K562 (cell line): ENCODE measurements around the gene ERN1. TPM values are rescaled to one million over a fixed set of nuclear protein-coding genes. Genes with fewer than 3 reads are reported as not detected.
A peak's percentile ranks its signal among the peaks of the same experiment; 100 is the strongest.

Experiments used
- DNMT1 ChIP-seq: fragments of 450-650 bp; IDR thresholded peaks from 2 replicates; pipeline ENCODE4 v1.6.1; 2016; ENCODE audit warnings: antibody characterized with exemption, mild to moderate bottlenecking
- EHMT2 ChIP-seq: fragments of 450-650 bp; IDR thresholded peaks from 2 replicates; pipeline ENCODE4 v1.6.1; 2018; ENCODE audit warnings: antibody characterized with exemption
- HDAC2 ChIP-seq: fragments of 450-650 bp; IDR thresholded peaks from 2 replicates; pipeline ENCODE4 v1.6.1; 2016; ENCODE audit warnings: mild to moderate bottlenecking
- HDAC6 ChIP-seq: IDR thresholded peaks from 2 replicates; pipeline ENCODE4 v1.6.1; 2012; ENCODE audit warnings: low read depth, mild to moderate bottlenecking, control low read depth, inconsistent platforms, low read length, moderate library complexity
- HMG20A ChIP-seq: fragments of 450-650 bp; formaldehyde crosslinking; conservative IDR thresholded peaks from 2 replicates; pipeline ENCODE4 v1.4.0; 2020; ENCODE audit warnings: mild to moderate bottlenecking, mixed read lengths
- KAT2B ChIP-seq: IDR thresholded peaks from one replicate; pipeline ENCODE4 v1.6.1; 2012; ENCODE audit warnings: low read depth, mild to moderate bottlenecking, control low read depth, inconsistent platforms, low read length, moderate library complexity
- RAD21 ChIP-seq, 2 experiments: fragments of 250-450 bp in 1 of 2; fragments of 450-650 bp in 1 of 2; sonication (Bioruptor Pico) in 1 of 2; formaldehyde crosslinking in 1 of 2; IDR thresholded peaks in 1 of 2; conservative IDR thresholded peaks in 1 of 2; 2 replicates each; pipeline versions ENCODE4 v1.4.0 to v1.8.0; 2020 to 2022; ENCODE audit warnings: mild to moderate bottlenecking in 2 of 2, moderate library complexity in 1 of 2
- RBBP5 ChIP-seq: fragments of 200-600 bp; sonication (generic); IDR thresholded peaks from 2 replicates; pipeline ENCODE4 v1.6.1; 2012; ENCODE audit warnings: borderline replicate concordance, mild to moderate bottlenecking, low read length, control low read depth, inconsistent platforms; ENCODE audit not compliant: insufficient read depth, poor library complexity, severe bottlenecking
- SNRNP70 ChIP-seq: fragments of 200-400 bp; formaldehyde crosslinking; optimal IDR thresholded peaks from 2 replicates; pipeline ENCODE3; 2017; ENCODE audit warnings: low read depth, low read length
- SPI1 ChIP-seq: IDR thresholded peaks from 2 replicates; pipeline ENCODE4 v1.6.1; 2011; ENCODE audit warnings: low read depth, low read length, control low read depth, borderline replicate concordance
- ZC3H11A ChIP-seq: IDR thresholded peaks from 2 replicates; pipeline ENCODE4 v1.6.1; 2012; ENCODE audit warnings: low read depth, low read length, improper control_type of control experiment
- polyA plus RNA-seq, 8 experiments: library from polyadenylated mRNA; depleted of rRNA in 4 of 8; stranded (reverse) in 5 of 8; unstranded in 3 of 8; fragments of >200 nt; fragmentation: Nextera tagmentation in 2 of 8; fragmentation: Illumina TruSeq in 1 of 8; extraction: Ambion mirVana in 2 of 8; extraction: Trizol in 1 of 8; gene quantifications; 2 replicates each; pipeline versions ENCODE4 v1.2.1 to v1.2.3, GENCODE V29; 2011 to 2014; ENCODE audit warnings: inconsistent platforms in 1 of 8, missing spikeins in 1 of 8
- total RNA-seq, 7 experiments: library from RNA; depleted of rRNA in 6 of 7; stranded (reverse); fragments of >200 nt in 6 of 7; fragmentation: Illumina TruSeq in 2 of 7; extraction: Trizol in 2 of 7; gene quantifications; 2 replicates each; pipeline versions ENCODE4 v1.2.1 to v1.2.3, GENCODE V29; 2011 to 2021; ENCODE audit warnings: low replicate concordance in 1 of 7
- TF ChIP-seq, protein P1 (sequence below): fragments of 200-600 bp; sonication (generic); IDR thresholded peaks from one replicate; pipeline ENCODE4 v1.6.1; 2012; ENCODE audit warnings: mild to moderate bottlenecking, low read depth, low read length, inconsistent platforms
- TF ChIP-seq, protein P2 (sequence below): IDR thresholded peaks from 3 replicates; pipeline ENCODE4 v1.6.1; 2011; ENCODE audit warnings: borderline replicate concordance, mild to moderate bottlenecking, moderate library complexity; ENCODE audit not compliant: insufficient read length; ENCODE audit errors: extremely low read depth

Gene ERN1
- total and polyA plus RNA-seq, 9 of the 15 experiments (the other 6 are each of a cell fraction or from before 2014, with no cell fraction given), result 2.1 to 22.5 (median 7.3) TPM

DNA sequence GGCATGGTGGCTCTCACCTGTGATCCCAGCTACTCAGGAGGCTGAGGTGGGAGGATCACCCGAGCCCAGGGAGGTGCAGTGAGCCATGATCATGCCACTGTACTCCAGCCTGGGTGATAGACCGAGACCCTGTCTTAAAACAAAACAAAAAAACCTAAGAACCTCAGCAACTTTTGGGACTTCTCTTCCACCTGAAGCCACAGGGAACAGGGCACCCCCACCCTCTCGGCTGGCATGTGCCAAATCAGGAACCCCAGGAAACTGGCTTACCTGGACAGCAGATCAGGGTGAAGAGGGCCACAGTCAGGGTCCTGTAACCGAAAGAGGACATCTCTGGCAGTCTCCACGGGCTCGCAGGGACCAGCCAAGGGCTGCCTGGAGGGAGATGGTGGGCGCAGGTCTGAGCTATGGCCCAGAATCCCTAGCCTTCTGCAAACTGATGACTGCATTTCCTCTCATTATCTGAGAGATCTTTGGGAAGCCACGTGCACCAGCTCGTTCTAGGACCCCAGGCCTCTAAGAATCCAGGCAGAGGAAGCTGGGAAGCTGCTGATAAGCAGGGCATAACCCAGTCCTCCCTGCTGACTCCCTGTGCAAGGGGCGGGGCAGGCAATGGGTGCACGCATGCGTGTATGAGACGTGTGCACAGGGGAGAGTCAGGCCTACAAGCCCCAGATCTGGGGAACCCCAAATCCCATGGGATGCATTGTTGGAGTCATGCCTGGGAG is 123.4 kb downstream of the ERN1 start (continued):
- TF ChIP-seq, protein P1, sequence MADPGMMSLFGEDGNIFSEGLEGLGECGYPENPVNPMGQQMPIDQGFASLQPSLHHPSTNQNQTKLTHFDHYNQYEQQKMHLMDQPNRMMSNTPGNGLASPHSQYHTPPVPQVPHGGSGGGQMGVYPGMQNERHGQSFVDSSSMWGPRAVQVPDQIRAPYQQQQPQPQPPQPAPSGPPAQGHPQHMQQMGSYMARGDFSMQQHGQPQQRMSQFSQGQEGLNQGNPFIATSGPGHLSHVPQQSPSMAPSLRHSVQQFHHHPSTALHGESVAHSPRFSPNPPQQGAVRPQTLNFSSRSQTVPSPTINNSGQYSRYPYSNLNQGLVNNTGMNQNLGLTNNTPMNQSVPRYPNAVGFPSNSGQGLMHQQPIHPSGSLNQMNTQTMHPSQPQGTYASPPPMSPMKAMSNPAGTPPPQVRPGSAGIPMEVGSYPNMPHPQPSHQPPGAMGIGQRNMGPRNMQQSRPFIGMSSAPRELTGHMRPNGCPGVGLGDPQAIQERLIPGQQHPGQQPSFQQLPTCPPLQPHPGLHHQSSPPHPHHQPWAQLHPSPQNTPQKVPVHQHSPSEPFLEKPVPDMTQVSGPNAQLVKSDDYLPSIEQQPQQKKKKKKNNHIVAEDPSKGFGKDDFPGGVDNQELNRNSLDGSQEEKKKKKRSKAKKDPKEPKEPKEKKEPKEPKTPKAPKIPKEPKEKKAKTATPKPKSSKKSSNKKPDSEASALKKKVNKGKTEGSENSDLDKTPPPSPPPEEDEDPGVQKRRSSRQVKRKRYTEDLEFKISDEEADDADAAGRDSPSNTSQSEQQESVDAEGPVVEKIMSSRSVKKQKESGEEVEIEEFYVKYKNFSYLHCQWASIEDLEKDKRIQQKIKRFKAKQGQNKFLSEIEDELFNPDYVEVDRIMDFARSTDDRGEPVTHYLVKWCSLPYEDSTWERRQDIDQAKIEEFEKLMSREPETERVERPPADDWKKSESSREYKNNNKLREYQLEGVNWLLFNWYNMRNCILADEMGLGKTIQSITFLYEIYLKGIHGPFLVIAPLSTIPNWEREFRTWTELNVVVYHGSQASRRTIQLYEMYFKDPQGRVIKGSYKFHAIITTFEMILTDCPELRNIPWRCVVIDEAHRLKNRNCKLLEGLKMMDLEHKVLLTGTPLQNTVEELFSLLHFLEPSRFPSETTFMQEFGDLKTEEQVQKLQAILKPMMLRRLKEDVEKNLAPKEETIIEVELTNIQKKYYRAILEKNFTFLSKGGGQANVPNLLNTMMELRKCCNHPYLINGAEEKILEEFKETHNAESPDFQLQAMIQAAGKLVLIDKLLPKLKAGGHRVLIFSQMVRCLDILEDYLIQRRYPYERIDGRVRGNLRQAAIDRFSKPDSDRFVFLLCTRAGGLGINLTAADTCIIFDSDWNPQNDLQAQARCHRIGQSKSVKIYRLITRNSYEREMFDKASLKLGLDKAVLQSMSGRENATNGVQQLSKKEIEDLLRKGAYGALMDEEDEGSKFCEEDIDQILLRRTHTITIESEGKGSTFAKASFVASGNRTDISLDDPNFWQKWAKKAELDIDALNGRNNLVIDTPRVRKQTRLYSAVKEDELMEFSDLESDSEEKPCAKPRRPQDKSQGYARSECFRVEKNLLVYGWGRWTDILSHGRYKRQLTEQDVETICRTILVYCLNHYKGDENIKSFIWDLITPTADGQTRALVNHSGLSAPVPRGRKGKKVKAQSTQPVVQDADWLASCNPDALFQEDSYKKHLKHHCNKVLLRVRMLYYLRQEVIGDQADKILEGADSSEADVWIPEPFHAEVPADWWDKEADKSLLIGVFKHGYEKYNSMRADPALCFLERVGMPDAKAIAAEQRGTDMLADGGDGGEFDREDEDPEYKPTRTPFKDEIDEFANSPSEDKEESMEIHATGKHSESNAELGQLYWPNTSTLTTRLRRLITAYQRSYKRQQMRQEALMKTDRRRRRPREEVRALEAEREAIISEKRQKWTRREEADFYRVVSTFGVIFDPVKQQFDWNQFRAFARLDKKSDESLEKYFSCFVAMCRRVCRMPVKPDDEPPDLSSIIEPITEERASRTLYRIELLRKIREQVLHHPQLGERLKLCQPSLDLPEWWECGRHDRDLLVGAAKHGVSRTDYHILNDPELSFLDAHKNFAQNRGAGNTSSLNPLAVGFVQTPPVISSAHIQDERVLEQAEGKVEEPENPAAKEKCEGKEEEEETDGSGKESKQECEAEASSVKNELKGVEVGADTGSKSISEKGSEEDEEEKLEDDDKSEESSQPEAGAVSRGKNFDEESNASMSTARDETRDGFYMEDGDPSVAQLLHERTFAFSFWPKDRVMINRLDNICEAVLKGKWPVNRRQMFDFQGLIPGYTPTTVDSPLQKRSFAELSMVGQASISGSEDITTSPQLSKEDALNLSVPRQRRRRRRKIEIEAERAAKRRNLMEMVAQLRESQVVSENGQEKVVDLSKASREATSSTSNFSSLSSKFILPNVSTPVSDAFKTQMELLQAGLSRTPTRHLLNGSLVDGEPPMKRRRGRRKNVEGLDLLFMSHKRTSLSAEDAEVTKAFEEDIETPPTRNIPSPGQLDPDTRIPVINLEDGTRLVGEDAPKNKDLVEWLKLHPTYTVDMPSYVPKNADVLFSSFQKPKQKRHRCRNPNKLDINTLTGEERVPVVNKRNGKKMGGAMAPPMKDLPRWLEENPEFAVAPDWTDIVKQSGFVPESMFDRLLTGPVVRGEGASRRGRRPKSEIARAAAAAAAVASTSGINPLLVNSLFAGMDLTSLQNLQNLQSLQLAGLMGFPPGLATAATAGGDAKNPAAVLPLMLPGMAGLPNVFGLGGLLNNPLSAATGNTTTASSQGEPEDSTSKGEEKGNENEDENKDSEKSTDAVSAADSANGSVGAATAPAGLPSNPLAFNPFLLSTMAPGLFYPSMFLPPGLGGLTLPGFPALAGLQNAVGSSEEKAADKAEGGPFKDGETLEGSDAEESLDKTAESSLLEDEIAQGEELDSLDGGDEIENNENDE, result no peak
- TF ChIP-seq DNMT1 (no peak), ZC3H11A (no peak), KAT2B (no peak), EHMT2 (no peak), RBBP5 (no peak), HDAC2 (peak; percentile 83), HMG20A (CRISPR knock-in tag) (no peak), SNRNP70 (no peak), SPI1 (peak; percentile 75; the same call in 1 of the 2 replicates), HDAC6 (no peak), RAD21 (CRISPR knock-in tag; conservative IDR thresholded peaks at IDR 0.05 in 1 of 2, IDR thresholded peaks at IDR 0.05 in 1 of 2) (no peak)
- TF ChIP-seq, protein P2, sequence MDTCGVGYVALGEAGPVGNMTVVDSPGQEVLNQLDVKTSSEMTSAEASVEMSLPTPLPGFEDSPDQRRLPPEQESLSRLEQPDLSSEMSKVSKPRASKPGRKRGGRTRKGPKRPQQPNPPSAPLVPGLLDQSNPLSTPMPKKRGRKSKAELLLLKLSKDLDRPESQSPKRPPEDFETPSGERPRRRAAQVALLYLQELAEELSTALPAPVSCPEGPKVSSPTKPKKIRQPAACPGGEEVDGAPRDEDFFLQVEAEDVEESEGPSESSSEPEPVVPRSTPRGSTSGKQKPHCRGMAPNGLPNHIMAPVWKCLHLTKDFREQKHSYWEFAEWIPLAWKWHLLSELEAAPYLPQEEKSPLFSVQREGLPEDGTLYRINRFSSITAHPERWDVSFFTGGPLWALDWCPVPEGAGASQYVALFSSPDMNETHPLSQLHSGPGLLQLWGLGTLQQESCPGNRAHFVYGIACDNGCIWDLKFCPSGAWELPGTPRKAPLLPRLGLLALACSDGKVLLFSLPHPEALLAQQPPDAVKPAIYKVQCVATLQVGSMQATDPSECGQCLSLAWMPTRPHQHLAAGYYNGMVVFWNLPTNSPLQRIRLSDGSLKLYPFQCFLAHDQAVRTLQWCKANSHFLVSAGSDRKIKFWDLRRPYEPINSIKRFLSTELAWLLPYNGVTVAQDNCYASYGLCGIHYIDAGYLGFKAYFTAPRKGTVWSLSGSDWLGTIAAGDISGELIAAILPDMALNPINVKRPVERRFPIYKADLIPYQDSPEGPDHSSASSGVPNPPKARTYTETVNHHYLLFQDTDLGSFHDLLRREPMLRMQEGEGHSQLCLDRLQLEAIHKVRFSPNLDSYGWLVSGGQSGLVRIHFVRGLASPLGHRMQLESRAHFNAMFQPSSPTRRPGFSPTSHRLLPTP, result no peak
